Left kidney (tissue), 8 donors: ENCODE results near the gene IGFBP6. TPM values are rescaled to one million over a fixed set of nuclear protein-coding genes. Genes with fewer than 3 reads are reported as not detected.

Source experiments
- DNase-seq: peaks from one replicate; pipeline ENCODE4 v3.0.0-alpha.2; 2013
- long read RNA-seq, 8 donors: transcript quantifications; one replicate each; lab custom pipeline, GENCODE V29; 2026
- polyA plus RNA-seq: library from polyadenylated mRNA; unstranded; fragments of 120-200 nt; gene quantifications from one replicate; pipeline ENCODE4 v1.2.1, GENCODE V29; 2013; ENCODE audit not compliant: insufficient read length

The IGFBP6 gene
- 10.5 TPM for polyA plus RNA-seq
- long read RNA-seq, donor 1, transcript IGFBP6-201 (4 exons, 1,169 nt), result major isoform, 10 of 15 reads
- long read RNA-seq, donor 1, partial matches to known transcripts, result 5 of 15 reads
- long read RNA-seq, donor 1, other reads (novel, unspliced or antisense), result 0 of 15 reads
- long read RNA-seq, donor 2, transcript IGFBP6-201 (4 exons, 1,169 nt), result major isoform, 7 of 7 reads
- long read RNA-seq, donor 2, partial matches to known transcripts, result 0 of 7 reads
- long read RNA-seq, donor 2, other reads (novel, unspliced or antisense), result 0 of 7 reads
- long read RNA-seq, donor 3, transcript IGFBP6-201 (4 exons, 1,169 nt), result major isoform, 7 of 14 reads
- long read RNA-seq, donor 3, partial matches to known transcripts, result 6 of 14 reads
- long read RNA-seq, donor 3, other reads (novel, unspliced or antisense), result 0 of 14 reads
- long read RNA-seq, donor 4, partial matches to known transcripts, result 0 of 2 reads
- long read RNA-seq, donor 4, other reads (novel, unspliced or antisense), result 0 of 2 reads
- long read RNA-seq, donor 5, transcript IGFBP6-201 (4 exons, 1,169 nt), result major isoform, 9 of 9 reads
- long read RNA-seq, donor 5, partial matches to known transcripts, result 0 of 9 reads
- long read RNA-seq, donor 5, other reads (novel, unspliced or antisense), result 0 of 9 reads
- long read RNA-seq, donor 6, transcript IGFBP6-201 (4 exons, 1,169 nt), result major isoform, 27 of 56 reads
- long read RNA-seq, donor 6, partial matches to known transcripts, result 28 of 56 reads
- long read RNA-seq, donor 6, other reads (novel, unspliced or antisense), result 0 of 56 reads
- long read RNA-seq, donor 7, transcript IGFBP6-201 (4 exons, 1,169 nt), result major isoform, 21 of 28 reads
- long read RNA-seq, donor 7, partial matches to known transcripts, result 7 of 28 reads
- long read RNA-seq, donor 7, other reads (novel, unspliced or antisense), result 0 of 28 reads
- long read RNA-seq, donor 8, partial matches to known transcripts, result 0 of 3 reads
- long read RNA-seq, donor 8, other reads (novel, unspliced or antisense), result 0 of 3 reads

GRCh38 chr12:53097564-53098353 lies at the start of gene IGFBP6:
TSS of gene IGFBP6 (plus strand) at chr12:53097667. CDS start at chr12:53097718, 51 bp downstream.
- DNase-seq, result no peak

DNA sequence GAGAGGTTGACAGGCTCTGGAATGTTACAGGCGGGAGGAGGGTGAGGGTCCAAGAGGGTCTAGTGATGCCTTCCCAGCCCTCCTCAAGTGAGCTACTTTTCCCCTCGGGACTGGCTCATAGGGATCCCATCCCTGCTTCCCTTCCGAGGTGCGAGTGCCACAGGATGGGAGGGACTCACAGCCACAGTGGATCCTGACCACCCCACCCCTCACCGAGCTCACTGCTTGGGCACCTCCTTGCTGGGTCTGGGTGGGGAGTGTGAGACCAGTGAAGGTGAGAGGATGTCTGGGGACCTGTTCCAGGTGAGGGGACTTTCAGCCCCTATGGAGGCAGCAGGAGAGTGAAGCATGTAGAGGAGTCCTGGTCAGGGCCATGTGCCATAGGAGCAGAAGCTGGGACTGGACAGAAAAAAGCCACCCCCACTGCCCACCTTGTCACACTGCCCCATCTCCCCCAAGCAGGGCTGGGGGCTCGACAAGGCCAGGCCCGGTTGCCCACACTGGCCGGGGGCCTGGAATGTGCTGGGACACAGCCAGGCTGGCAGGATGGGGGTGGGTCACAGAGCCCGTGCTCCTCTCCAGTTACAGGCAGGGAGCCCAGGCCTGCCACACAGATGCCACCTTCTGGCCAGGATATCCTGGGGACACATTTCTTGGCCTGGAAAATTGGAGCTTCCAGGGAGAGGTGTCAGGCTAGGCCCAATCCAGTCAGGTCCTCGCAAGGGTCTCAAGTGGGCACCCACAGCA lies 49.3 kb upstream of the IGFBP6 start:
- DNase-seq, result no peak

- DNase-seq, result peak; percentile 83
These were observed 48.6 kb upstream of the IGFBP6 start for GRCh38 chr12:53048780-53049401.

DNA sequence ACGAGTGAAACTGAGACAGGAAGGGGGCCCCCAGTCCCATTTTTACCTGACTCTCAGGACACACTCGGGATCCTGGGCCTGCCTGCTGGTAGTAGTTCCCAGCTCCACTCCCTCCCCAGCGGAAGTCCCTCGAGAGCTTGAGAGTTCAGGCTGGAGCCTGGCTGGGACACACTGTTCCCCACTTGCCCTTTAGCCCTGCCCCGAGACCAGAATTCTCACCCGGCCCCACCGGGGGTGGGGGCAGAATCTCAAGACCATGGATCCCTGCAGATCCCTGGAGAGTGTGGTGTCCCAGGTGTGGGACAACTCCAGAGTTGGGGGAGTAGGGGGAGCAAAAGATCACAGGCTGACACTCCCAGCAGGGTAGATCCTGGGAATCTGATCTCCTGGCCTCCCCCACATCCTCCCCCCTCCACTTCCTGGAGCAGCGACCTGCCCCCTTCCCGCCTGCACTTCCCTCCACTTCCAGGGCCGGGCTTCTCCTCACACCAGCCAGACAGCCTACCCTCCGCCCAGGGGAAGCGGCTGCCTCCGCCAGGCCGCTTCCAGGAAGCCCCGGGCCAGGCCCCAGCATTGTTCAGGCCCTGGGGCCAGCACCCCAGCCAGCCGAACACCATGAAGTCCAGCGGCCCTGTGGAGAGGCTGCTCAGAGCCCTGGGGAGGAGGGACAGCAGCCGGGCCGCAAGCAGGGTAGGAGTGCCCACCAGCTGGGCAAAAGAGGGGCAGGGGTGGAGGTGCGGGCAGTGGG lies 47.7 kb upstream of the IGFBP6 start, which contains the start of gene TNS2:
Gene TNS2, plus strand, starts transcription at position 495 of the 748 bp plus-strand sequence. Its CDS starts 121 bp downstream, at position 616.
- no peak for DNase-seq

- no peak for DNase-seq
These were observed 46.9 kb upstream of the IGFBP6 start for GRCh38 chr12:53050426-53051057.

DNA sequence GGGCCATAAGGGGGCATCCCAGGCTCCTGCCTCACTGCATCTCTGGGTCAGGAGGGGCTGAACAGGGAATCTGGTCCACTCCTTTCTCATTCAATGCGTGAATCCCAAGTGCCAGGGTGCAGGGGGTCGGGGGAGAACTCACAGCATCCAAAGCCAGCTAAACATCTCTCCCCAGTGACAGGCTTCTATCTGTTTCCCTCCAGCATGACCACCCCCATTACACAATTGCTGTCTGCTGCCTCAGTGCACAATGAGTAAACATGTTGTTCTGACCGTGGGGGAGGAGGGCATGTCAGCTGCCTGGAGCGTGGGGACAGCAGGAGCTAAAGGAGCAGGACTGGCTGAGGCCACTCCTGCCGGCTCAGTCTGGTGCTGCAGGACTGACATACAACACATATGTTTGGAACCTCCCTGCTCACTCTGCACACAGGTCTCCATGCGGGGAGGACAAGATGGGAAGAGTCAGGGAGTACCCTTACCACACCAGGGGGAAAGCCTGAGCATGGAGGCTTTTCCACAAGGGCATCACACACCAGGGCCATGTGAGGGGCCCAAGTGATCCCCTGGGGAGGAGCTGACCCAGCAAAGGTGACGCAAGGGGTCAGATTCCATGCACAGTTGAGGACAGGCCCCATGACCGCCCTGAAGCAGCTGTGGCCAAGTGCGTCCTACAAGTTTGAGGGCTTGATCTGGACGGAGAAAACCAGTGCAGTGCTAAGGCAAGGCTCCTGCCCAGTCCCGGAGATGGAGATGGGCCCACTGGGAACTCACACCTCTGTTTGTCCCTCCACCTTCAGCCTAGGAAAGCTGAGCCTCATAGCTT lies 46.2 kb upstream of the IGFBP6 start:
- DNase-seq, result no peak

- DNase-seq, result no peak
These were observed 45.5 kb upstream of the IGFBP6 start for GRCh38 chr12:53051881-53052412.

- DNase-seq, result no peak
These were observed 44.8 kb upstream of the IGFBP6 start for GRCh38 chr12:53052419-53053217.

DNA sequence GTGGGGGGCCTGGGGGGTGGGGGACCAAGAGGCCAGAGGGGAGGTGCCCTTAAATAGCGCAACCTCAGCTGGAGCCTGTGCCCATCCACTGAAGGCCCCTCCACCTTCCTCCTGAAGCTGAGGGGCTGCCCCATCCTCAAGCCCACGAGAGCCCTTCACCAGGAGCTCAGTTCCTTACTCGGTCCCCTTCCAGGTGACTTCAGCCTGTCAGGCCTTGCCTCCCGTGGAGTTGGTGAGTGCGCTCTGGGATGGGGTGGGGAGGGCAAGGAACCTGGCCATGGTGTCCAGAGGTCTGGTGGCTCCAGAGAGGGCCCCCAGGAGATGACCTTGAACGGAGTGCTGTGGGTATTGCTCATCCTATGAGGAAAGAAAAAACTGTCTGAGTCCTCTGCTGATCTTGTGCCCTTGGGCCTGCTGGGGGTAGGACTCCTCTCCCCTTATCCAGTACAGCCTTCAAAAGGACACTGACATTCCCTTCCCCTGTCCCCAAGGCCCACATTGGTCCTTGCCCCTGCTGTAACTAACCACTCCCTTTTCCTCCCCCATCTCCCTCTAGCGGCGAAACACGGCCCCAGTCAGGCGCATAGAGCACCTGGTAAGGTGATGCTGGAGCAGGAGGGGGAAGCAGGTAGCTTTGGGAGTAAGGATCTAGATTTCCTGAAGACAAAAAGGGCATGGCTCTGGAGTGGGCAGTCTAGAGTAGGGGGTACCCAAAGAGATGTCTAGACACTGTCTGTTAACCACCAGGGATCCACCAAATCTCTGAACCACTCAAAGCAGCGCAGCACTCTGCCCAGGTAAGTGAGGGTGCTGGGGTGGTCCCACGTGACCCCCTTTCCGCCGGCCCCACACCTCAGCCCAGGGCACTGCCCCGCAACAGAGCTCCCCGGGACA lies 44.0 kb upstream of the IGFBP6 start:
- no peak for DNase-seq

DNA sequence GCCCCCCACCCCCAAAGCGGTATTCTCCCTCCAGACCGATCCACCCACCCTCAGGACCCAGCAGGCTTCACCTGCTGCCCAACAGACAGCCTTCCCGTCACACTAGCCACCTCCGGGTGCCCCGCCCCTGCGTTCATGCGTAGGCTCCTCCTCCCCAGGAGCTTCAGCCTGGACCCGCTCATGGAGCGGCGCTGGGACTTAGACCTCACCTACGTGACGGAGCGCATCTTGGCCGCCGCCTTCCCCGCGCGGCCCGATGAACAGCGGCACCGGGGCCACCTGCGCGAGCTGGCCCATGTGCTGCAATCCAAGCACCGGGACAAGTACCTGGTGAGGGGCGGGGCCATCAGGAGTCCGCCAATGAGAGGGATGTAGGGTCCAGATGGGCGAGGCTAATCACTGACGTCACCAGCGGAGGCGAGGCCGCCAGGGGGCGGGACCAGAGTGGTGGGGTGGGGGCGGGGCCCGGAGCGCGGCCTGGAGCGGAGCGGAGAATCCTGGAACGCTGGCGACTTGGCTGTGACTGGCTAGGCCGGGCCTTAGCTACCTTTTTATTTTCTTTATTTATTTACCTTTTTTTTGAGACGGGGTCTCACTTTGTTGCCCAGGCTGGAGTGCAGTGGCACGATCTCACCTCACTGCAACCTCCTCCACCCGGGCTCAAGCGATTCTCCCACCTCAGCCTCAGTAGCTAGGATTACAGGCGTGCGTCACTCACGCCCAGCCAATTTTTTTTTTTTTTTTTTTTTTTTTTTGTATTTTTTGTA lies 43.2 kb upstream of the IGFBP6 start:
- peak; percentile 94 for DNase-seq

- no peak for DNase-seq
These were observed 41.8 kb upstream of the IGFBP6 start for GRCh38 chr12:53055471-53056266.

- no peak for DNase-seq
These were observed 41.2 kb upstream of the IGFBP6 start for GRCh38 chr12:53056296-53056695.

DNA sequence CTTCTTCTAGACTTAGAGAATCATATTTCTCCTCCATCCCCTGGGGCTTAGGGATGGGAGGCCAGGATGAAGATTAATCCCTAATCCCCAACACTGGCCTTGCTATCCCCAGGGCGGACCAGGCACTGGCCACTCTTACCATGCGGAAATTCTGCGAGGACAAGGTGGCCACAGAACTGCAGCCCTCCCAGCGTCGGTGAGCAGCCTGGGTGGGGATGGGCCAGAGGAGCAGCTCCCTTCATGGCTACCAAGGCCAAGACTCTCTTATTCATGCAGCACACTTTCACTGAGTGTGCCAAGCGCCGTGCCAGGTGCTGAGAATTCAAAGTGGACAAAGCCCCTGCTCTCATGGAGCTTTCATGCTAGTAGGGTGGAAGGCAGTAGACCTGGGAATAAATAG lies 40.6 kb upstream of the IGFBP6 start:
- DNase-seq, result no peak

DNA sequence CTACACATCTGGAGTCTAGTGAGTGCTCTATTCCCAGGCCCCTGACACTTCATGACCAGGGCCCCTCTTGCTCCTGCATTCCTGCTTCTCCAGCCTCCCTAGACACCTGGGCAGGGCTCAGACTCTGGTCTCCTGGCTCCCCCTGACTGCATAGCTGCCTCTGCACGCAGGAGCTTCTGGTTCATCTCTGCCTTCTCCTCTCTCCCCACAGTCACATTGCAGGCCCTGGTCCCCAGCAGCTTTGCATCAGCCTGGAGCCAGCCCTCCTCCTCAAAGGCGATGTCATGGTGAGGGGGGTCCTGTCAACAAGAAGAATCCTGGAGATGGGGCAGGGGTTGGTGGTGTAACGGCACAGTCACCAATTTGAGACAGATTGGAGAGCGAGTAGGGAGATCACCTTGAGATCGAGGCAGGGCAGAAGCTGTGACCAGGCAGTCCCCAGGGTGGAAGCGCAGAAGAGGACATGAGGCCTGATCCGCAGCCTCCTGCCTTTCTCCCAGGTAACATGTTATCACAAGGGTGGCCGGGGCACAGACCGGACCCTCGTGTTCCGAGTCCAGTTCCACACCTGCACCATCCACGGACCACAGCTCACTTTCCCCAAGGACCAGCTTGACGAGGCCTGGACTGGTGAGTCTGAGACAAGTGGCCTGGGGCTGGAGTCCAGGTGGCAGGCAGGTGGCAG lies 39.5 kb upstream of the IGFBP6 start:
- no peak for DNase-seq
